Activated CD4-positive, alpha-beta T cell treated with anti-CD3 and anti-CD28 coated beads, Interleukin-2, Interleukin-4, amounts not matched to agents 100 ng/mL and 50 ng/mL, durations not matched to agents 16 hours and 8 hours (primary cell): ENCODE results near the gene TPSAB1.
"Not testable (repeated sequence)": the region's sequence is repeated elsewhere in the genome, so short reads cannot be mapped to it uniquely, and the experiment has no call there.

ENCODE experiments used
- DNase-seq: peaks from one replicate; pipeline ENCODE4 v3.0.0-alpha.2; 2020; ENCODE audit warnings: low spot score

The TPSAB1 gene

GRCh38 chr16:1223355-1224214 lies 16.9 kb upstream of the TPSAB1 start:
- no peak for DNase-seq

- DNase-seq = no peak
Observed at GRCh38 chr16:1224558-1224957, 15.9 kb upstream of the TPSAB1 start.

- no peak for DNase-seq
Observed at GRCh38 chr16:1225051-1225451, 15.5 kb upstream of the TPSAB1 start, which contains the start of gene TPSG1. Gene TPSG1, minus strand, starts transcription at chr16:1225268. Its CDS starts 16 bp downstream, at chr16:1225252.

GRCh38 chr16:1225728-1226311 lies 14.7 kb upstream of the TPSAB1 start:
- DNase-seq = not testable (repeated sequence)

- not testable (repeated sequence) for DNase-seq
Observed at GRCh38 chr16:1226692-1227091, 13.8 kb upstream of the TPSAB1 start.

- not testable (repeated sequence) for DNase-seq
Observed at GRCh38 chr16:1228227-1228626, 12.3 kb upstream of the TPSAB1 start.

GRCh38 chr16:1229476-1229875 lies 11.0 kb upstream of the TPSAB1 start:
- not testable (repeated sequence) for DNase-seq

- DNase-seq = not testable (repeated sequence)
Observed at GRCh38 chr16:1230084-1230470, 10.4 kb upstream of the TPSAB1 start, which contains the start of gene TPSB2. Gene TPSB2, minus strand, starts transcription at chr16:1230184. Its CDS starts 233 bp downstream, at chr16:1229951.

- not testable (repeated sequence) for DNase-seq
Observed at GRCh38 chr16:1230471-1231212, 9.9 kb upstream of the TPSAB1 start.

GRCh38 chr16:1231301-1231700 lies 9.2 kb upstream of the TPSAB1 start:
- DNase-seq = not testable (repeated sequence)

GRCh38 chr16:1232049-1232748 lies 8.3 kb upstream of the TPSAB1 start:
- DNase-seq = not testable (repeated sequence)

GRCh38 chr16:1236659-1237058 lies 3.8 kb upstream of the TPSAB1 start:
- DNase-seq = not testable (repeated sequence)

- no peak for DNase-seq
Observed at GRCh38 chr16:1237990-1238389, 2.5 kb upstream of the TPSAB1 start.

- DNase-seq = not testable (repeated sequence)
Observed at GRCh38 chr16:1238909-1239308, 1.6 kb upstream of the TPSAB1 start.

- not testable (repeated sequence) for DNase-seq
Observed at GRCh38 chr16:1239575-1239974, 930 bp upstream of the TPSAB1 start.

- not testable (repeated sequence) for DNase-seq
Observed at GRCh38 chr16:1241081-1241480, 576 bp downstream of the TPSAB1 start.

GRCh38 chr16:1243363-1243762 lies 2.9 kb downstream of the TPSAB1 start:
- not testable (repeated sequence) for DNase-seq

- DNase-seq = not testable (repeated sequence)
Observed at GRCh38 chr16:1243907-1244850, 3.7 kb downstream of the TPSAB1 start.

- no peak for DNase-seq
Observed at GRCh38 chr16:1244881-1245280, 4.4 kb downstream of the TPSAB1 start.

- no peak for DNase-seq
Observed at GRCh38 chr16:1245452-1246020, 5.0 kb downstream of the TPSAB1 start.
